ENCODE measurements around the gene TANC1. TPM values are rescaled to one million over a fixed set of nuclear protein-coding genes. Genes with fewer than 3 reads are reported as not detected.

TANC1 gene
- total RNA-seq, 1 donor from 2014 or later: 56.9 TPM

DNA sequence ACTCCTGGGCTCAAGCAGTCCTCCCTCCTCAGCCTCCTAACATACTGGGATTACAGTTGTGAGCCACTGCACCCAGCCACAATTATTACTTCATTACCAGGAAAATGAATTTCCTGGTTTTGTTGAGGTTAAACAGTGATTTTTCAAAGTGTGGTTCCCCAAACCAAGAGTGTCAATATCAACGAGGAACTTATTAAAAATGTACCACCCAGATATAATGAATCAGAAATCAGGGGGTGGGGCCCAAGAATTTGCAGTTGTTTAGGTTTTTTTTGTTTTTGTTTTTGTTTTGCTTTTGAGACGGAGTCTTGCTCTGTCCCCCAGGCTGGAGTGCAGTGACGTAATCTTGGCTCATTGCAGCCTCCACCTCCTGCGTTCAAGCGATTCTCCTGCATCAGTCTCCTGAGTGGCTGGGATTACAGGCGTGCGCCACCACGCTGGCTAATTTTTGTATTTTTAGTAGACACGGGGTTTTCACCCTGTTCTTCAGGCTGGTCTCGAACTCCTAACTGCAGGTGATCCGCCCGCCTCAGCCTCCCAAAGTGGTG is 224.0 kb downstream of the TANC1 start:
- H3K4me1 Mint-ChIP-seq (ENCODE audit: unreplicated experiment): peaks cover 10% of the 10 kb centered on the region
- H3K36me3 Mint-ChIP-seq: peaks cover 28% of the 10 kb centered on the region
- H3K4me3 Mint-ChIP-seq: no peak overlapping the region
- no peaks in the 10 kb centered on the region for H3K27me3 Mint-ChIP-seq
- H3K27ac Mint-ChIP-seq: no peak overlapping the region
- no peak for DNase-seq (ENCODE audit: extremely low spot score, unreplicated experiment)
- TF ChIP-seq, protein P1, sequence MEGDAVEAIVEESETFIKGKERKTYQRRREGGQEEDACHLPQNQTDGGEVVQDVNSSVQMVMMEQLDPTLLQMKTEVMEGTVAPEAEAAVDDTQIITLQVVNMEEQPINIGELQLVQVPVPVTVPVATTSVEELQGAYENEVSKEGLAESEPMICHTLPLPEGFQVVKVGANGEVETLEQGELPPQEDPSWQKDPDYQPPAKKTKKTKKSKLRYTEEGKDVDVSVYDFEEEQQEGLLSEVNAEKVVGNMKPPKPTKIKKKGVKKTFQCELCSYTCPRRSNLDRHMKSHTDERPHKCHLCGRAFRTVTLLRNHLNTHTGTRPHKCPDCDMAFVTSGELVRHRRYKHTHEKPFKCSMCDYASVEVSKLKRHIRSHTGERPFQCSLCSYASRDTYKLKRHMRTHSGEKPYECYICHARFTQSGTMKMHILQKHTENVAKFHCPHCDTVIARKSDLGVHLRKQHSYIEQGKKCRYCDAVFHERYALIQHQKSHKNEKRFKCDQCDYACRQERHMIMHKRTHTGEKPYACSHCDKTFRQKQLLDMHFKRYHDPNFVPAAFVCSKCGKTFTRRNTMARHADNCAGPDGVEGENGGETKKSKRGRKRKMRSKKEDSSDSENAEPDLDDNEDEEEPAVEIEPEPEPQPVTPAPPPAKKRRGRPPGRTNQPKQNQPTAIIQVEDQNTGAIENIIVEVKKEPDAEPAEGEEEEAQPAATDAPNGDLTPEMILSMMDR (conservative IDR thresholded peaks at IDR 0.05): no peak
- H3K9me3 Mint-ChIP-seq: no peaks in the 10 kb centered on the region

DNA sequence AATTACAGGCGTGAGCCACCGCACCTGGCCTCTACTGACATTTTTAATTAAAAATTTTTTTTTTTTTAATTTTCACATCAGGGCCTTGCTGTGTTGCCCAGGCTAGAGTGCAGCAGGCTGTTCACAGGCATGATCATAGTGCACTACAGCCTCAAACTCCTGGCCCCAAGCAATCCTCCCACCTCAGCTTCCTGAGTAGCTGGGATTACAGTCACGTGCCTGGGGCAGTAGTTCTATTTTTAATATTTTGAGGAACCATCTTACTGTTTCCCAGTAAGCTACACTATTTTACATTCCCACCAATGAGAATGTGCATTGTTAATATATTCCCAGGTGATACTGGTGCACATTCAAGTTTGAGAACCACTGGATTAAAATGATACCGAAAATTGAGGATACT is 225.4 kb downstream of the TANC1 start:
- TF ChIP-seq, protein P1 (conservative IDR thresholded peaks at IDR 0.05): no peak
- Mint-ChIP-seq H3K9me3 (no peaks in the 10 kb centered on the region), H3K4me3 (no peak overlapping the region), H3K36me3 (peaks cover 30% of the 10 kb centered on the region), H3K27ac (no peak overlapping the region), H3K4me1 (ENCODE audit: unreplicated experiment) (peaks cover 6% of the 10 kb centered on the region), H3K27me3 (no peaks in the 10 kb centered on the region)
- DNase-seq (ENCODE audit: extremely low spot score, unreplicated experiment): no peak

DNA sequence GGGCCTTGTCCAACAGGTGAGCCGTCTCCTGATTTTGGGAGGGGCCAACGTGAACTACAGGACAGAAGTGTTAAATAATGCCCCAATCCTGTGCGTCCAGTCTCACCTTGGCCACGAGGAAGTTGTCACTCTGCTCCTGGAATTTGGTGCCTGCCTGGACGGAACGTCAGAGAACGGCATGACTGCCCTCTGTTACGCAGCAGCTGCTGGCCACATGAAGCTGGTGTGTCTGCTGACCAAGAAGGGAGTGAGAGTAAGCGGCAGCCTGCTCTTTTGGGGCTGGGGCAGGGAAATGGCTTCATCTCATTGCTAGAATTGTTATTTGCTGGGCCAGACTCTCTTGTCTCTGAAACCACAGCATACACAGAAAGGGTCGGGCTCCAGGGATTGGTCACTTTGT is 225.8 kb downstream of the TANC1 start:
- H3K36me3 Mint-ChIP-seq: peaks cover 33% of the 10 kb centered on the region
- no peaks in the 10 kb centered on the region for H3K9me3 Mint-ChIP-seq
- H3K27ac Mint-ChIP-seq: peak overlapping the region; percentile 70
- peaks cover 7% of the 10 kb centered on the region for H3K4me1 Mint-ChIP-seq (ENCODE audit: unreplicated experiment)
- H3K4me3 Mint-ChIP-seq: no peak overlapping the region
- TF ChIP-seq, protein P1 (conservative IDR thresholded peaks at IDR 0.05): no peak
- no peak for DNase-seq (ENCODE audit: extremely low spot score, unreplicated experiment)
- H3K27me3 Mint-ChIP-seq: no peaks in the 10 kb centered on the region

- Mint-ChIP-seq H3K9me3 (no peaks in the 10 kb centered on the region), H3K36me3 (peaks cover 38% of the 10 kb centered on the region), H3K4me1 (ENCODE audit: unreplicated experiment) (peaks cover 11% of the 10 kb centered on the region), H3K4me3 (no peak overlapping the region), H3K27me3 (no peaks in the 10 kb centered on the region), H3K27ac (peak overlapping the region; percentile 65)
- DNase-seq (ENCODE audit: extremely low spot score, unreplicated experiment): no peak
- TF ChIP-seq, protein P1 (conservative IDR thresholded peaks at IDR 0.05): no peak
Observed at GRCh38 chr2:159195697-159196096, 227.3 kb downstream of the TANC1 start.

DNA sequence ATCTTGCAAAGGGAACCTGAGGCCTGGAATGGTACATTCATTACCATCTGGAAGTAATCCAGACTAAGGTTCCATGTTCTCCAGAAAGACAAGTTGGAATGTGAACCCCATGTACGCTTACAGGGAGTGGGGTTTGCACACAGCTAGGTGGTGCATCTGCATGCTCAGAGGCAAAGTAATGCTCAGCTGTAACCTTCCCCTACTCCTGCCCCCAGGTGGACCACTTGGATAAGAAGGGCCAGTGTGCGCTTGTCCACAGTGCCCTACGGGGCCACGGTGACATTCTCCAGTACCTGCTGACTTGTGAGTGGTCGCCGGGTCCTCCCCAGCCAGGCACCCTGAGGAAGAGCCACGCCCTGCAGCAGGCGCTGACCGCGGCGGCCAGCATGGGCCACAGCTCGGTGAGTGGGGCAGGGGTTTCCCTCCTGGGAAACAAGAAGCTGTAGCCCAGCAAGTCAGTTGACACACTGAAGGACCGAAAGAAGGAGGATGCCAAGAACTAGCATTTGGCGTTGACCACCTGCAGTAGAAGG is 228.0 kb downstream of the TANC1 start:
- no peak for DNase-seq (ENCODE audit: extremely low spot score, unreplicated experiment)
- Mint-ChIP-seq H3K4me1 (ENCODE audit: unreplicated experiment) (peaks cover 19% of the 10 kb centered on the region), H3K27me3 (no peaks in the 10 kb centered on the region), H3K9me3 (no peaks in the 10 kb centered on the region), H3K36me3 (peaks cover 42% of the 10 kb centered on the region), H3K27ac (peak overlapping the region; percentile 65), H3K4me3 (no peak overlapping the region)
- TF ChIP-seq, protein P1 (conservative IDR thresholded peaks at IDR 0.05): no peak
